Calu3 (cell line): ENCODE measurements around the gene HOMEZ. TPM values are rescaled to one million over a fixed set of nuclear protein-coding genes. Genes with fewer than 3 reads are reported as not detected.
"Not testable (repeated sequence)": the region's sequence is repeated elsewhere in the genome, so short reads cannot be mapped to it uniquely, and the experiment has no call there.

Experiments
- BruUV-seq: library from RNA; stranded (reverse); fragments of 400-500 nt; replicated peaks from 2 replicates; lab custom pipeline; 2021; lab: Mats Ljungman, UMichigan
- CTCF ChIA-PET: fragments of 300-600 bp; sonication (Branson Sonifier 250); formaldehyde crosslinking; loops from one replicate; lab custom pipeline; 2022; ENCODE audit warnings: antibody characterized with exemption; lab: Charles Lee
- DNase-seq: peaks from one replicate; pipeline ENCODE4 v3.0.0; 2022
- H3K27ac Mint-ChIP-seq: one replicate; pipeline ENCODE4 v1.8.0; 2022; ENCODE audit warnings: mixed read lengths; ENCODE audit not compliant: unreplicated experiment
- H3K27me3 Mint-ChIP-seq: one replicate; pipeline ENCODE4 v1.8.0; 2022; ENCODE audit warnings: mixed read lengths; ENCODE audit not compliant: unreplicated experiment
- H3K36me3 Mint-ChIP-seq: one replicate; pipeline ENCODE4 v1.8.0; 2022; ENCODE audit warnings: mild to moderate bottlenecking, moderate library complexity, mixed read lengths; ENCODE audit not compliant: insufficient read depth, unreplicated experiment
- H3K4me1 Mint-ChIP-seq: one replicate; pipeline ENCODE4 v1.8.0; 2022; ENCODE audit warnings: mild to moderate bottlenecking, low read depth, mixed read lengths; ENCODE audit not compliant: unreplicated experiment
- H3K4me3 Mint-ChIP-seq: one replicate; pipeline ENCODE4 v1.8.0; 2022; ENCODE audit warnings: mild to moderate bottlenecking, low read depth, moderate library complexity, mixed read lengths; ENCODE audit not compliant: unreplicated experiment
- H3K9me3 Mint-ChIP-seq: one replicate; pipeline ENCODE4 v1.8.0; 2022; ENCODE audit warnings: low read depth, mixed read lengths; ENCODE audit not compliant: unreplicated experiment
- CTCF ChIP-seq: fragments of 200-600 bp; IDR thresholded peaks from one replicate; pipeline ENCODE4 v1.8.0; 2022; ENCODE audit warnings: antibody characterized with exemption; ENCODE audit not compliant: unreplicated experiment
- intact Hi-C: fragments of 100-400 bp; cut with micrococcal nuclease; formaldehyde crosslinking; loops from one replicate; pipeline ENCODE4 v1.10.0; 2022; ENCODE audit not compliant: unreplicated experiment
- total RNA-seq: library from RNA; stranded (reverse); gene quantifications from 2 replicates; pipeline ENCODE4 v1.2.3, GENCODE V29; 2022

HOMEZ gene
- total RNA-seq, 1 experiment from 2014 or later: 19.3 TPM

- intact Hi-C loops: no loop called here
- Mint-ChIP-seq H3K27ac (no peak overlapping the region), H3K27me3 (no peaks in the 10 kb centered on the region), H3K36me3 (no peaks in the 10 kb centered on the region), H3K9me3 (no peaks in the 10 kb centered on the region), H3K4me3 (no peak overlapping the region), H3K4me1 (peaks cover 25% of the 10 kb centered on the region)
- no TSS peak for BruUV-seq
- no peak for TF ChIP-seq CTCF
- CTCF ChIA-PET: no interaction called here
- DNase-seq: no peak
Observed at GRCh38 chr14:23245282-23245681, 40.6 kb downstream of the HOMEZ start.

- Mint-ChIP-seq H3K36me3 (no peaks in the 10 kb centered on the region), H3K9me3 (no peaks in the 10 kb centered on the region), H3K27ac (no peak overlapping the region), H3K4me3 (no peak overlapping the region), H3K4me1 (peaks cover 18% of the 10 kb centered on the region), H3K27me3 (no peaks in the 10 kb centered on the region)
- no TSS peak for BruUV-seq
- intact Hi-C loops: no loop called here
- TF ChIP-seq CTCF: no peak
- DNase-seq: no peak
- CTCF ChIA-PET: no interaction called here
Observed at GRCh38 chr14:23243066-23243465, 42.9 kb downstream of the HOMEZ start.

GRCh38 chr14:23242076-23242475, 43.9 kb downstream of the HOMEZ start:
- no peaks in the 10 kb centered on the region for H3K36me3 Mint-ChIP-seq
- no peak overlapping the region for H3K4me3 Mint-ChIP-seq
- TF ChIP-seq CTCF: no peak
- no peaks in the 10 kb centered on the region for H3K9me3 Mint-ChIP-seq
- intact Hi-C loops: no loop called here
- peaks cover 27% of the 10 kb centered on the region for H3K4me1 Mint-ChIP-seq
- no peaks in the 10 kb centered on the region for H3K27me3 Mint-ChIP-seq
- CTCF ChIA-PET: no interaction called here
- no peak for DNase-seq
- no peak overlapping the region for H3K27ac Mint-ChIP-seq
- no TSS peak for BruUV-seq

GRCh38 chr14:23241061-23241715, 44.7 kb downstream of the HOMEZ start:
- DNase-seq, H3K36me3 Mint-ChIP-seq, H3K4me3 Mint-ChIP-seq, intact Hi-C loops, H3K27me3 Mint-ChIP-seq, BruUV-seq, CTCF ChIA-PET, H3K9me3 Mint-ChIP-seq, H3K27ac Mint-ChIP-seq: not testable (repeated sequence)
- H3K4me1 Mint-ChIP-seq: peaks cover 27% of the 10 kb centered on the region

- intact Hi-C loops: no loop called here
- Mint-ChIP-seq H3K36me3 (no peaks in the 10 kb centered on the region), H3K4me1 (peaks cover 24% of the 10 kb centered on the region), H3K4me3 (no peak overlapping the region), H3K27ac (no peak overlapping the region), H3K9me3 (no peaks in the 10 kb centered on the region), H3K27me3 (no peaks in the 10 kb centered on the region)
- BruUV-seq: no TSS peak
- no peak for DNase-seq
- TF ChIP-seq CTCF: no peak
- CTCF ChIA-PET: no interaction called here
Observed at GRCh38 chr14:23240661-23241060, 45.3 kb downstream of the HOMEZ start.
